Measurements from ENCODE around the gene FUT8.

FUT8 gene

DNA sequence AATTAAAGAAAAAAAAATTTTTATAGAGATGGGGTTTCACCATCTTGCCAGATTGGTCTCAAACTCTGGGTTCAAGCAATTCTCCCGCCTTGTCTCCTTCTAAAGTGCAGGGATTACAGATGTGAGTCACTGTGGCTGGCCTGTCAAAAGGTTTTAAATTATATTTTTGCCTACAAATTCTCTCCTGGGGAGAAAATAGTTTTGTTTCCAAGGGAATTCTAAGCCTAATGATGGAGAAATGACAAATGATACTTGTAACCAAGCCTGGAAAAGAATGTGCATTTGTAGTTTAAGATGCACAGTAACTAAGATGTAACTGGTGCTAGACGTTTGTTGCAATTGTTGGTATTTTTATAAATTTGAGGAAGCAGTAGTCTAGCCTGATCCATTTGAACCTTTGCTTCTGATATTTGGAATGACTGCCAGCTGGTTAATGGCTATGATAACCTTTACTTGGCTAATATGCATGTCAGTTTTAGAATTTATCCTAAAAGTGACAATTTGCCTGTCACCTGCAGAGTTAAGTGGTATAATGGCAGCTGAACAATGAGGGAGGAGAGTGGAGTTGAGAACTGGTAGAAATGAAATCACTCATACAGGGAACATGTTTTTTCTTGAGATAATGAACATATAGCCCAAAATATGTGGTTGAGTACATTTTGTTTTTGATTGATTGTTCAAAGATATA is 148.0 kb downstream of the FUT8 start:
- DNase-seq = peak; percentile 62

DNA sequence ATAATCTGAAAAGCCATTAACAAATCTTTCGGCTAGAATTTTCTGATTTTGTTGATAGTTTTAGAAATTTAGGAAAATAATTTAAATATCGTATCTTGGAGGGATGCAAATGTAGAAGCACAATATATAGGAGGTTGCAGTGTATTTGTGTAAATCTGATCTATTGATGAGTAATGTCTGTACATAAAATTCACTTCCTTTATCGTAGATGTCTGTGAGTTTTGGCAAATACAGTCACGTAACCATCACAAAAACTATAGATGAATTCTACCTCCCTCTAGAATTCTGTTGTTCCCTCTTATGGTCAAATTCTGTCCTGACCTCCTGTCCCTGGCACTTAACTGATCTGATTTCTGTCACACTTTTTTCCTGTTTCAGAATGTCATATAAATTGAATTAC is 151.8 kb downstream of the FUT8 start:
- no peak for DNase-seq

DNA sequence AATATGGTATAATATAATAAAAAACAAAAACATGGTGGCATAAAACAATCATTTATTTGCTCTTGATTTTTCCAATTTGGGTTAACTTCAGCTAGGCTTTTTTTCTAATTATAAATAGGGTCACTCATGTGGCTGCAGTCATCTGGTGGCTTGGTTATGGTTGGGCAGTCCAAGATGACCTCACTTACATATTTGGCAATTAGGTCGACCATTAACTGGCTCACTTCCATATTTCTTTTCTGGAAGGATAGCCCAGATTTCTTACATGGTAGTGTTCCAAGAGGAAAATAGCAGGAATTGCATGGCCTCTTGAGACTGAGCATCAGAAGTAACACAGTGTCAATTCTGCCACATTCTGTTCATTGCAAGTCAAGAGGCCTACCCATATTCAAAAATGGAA is 153.4 kb downstream of the FUT8 start:
- no peak for DNase-seq

DNA sequence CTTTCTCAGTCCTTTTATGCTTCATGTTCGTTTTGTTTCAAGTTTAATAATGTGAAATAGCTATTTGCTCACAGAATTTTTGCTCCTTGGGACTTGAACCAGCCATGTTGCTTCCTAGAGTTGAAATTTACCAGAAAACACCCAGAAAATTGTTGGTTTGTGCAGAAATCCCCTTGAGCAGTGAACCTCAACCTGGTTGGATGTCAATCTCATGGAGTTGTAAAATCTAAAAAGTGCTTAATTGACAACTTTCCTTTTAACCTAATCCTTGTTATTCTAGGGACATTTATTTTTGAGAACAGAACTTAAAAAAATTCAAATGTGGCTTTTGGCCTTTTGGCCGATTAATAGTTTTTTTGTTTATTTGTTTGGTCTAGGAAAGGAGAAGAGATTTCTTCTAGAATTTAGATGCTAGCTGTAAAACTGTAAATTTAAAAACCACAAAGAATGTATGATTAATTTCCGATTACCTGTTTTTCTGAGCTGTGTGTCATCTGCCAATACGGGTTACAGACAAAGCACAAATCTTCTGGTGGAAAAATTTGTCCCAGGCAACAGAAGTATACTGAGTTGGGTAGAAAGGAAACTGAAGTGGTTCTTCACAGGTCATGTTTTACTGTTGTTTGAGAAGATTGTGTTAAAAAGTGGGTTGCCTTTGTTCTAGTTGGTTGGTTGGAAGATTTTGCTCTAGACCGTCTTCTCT is 154.4 kb downstream of the FUT8 start:
- DNase-seq = no peak

DNA sequence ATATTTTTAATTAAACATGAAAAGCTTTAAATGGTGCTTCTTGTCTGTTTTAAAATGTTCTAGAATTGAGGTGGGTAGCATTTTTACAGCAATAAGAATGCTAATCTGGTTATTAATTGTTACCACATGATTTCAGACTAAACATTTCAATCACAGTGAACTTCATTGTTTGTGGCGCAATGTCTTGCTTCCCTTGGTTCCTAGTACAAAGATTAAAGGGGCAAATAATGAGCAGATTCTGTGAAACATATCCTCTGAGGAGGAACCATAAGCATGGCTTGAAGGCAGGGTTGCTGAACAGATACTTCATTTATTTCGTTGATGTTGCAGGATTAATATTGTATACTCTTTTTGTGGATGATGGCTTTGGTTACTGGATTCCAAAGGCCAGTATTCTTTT is 162.1 kb downstream of the FUT8 start:
- DNase-seq = no peak

DNA sequence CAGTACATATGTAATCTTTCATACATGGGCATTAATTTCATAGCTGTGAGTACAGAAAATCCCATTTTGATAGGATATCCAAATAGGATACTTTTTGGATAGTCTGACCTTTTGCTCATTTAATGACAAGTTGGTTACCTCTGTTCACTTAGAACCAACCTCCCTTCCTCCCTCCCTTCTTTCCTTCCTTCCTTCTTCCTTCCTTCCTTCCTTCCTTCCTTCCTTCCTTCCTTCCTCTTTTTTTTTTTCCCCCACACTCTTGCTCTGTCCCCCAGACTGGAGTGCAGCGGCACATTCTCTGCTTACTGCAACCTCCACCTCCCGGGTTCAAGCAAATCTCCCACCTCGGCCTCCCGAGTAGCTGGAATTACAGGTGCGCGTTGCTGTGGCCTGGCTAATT is 162.9 kb downstream of the FUT8 start:
- DNase-seq = no peak

DNA sequence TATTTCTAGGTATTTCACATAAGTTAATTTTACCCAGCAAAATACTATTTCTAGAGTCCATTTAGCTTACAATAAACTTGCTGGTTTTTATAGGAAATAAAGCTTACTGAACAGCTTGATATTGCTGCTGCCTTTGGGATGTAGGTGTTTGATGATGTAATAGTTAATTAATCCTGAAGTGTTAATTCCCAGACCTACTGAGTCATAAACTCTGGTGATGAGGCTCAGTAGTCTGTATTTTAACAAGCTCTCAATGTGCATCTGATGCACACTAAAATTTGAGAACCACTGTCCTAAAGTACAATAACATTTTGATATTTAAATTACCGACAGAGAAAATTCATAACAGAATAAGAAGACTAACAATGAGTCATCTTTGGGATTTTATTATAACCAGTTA is 168.4 kb downstream of the FUT8 start:
- DNase-seq = no peak

DNA sequence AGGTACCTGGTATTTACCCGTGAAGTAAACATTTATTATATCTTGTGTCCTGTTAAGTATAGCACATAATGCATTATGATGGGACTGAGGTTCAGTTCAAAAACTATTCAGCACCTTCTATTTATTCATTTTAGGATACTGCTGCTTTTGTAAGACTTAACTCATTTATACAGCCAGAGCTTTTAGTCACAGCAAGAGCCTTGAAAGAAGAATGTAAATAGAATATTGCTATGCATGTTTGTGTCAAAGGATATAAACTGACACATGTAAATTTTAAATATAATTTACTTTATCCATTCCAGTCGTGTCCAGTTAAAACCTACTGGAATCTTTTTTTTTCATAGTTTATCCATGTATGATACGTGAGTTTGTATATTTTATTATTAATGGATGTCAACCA is 168.8 kb downstream of the FUT8 start:
- DNase-seq = no peak

DNA sequence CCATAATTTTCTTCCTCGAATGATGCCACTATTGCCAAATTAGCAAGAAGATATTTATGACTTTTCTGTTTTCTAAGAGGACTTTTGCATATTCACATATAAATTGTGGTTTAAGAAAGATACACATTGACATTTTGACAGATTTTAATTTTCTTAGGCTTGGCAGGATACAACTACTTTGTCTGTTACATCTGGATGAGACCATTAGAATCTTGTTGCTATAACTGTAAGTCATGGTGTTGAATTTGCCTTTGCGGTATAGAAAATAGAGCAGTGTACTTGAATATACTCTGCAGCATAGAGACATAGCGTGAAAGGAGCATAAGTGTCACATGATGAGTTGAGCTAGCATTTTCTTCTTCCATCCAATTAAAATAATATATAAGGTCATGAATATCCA is 169.3 kb downstream of the FUT8 start:
- DNase-seq = no peak

DNA sequence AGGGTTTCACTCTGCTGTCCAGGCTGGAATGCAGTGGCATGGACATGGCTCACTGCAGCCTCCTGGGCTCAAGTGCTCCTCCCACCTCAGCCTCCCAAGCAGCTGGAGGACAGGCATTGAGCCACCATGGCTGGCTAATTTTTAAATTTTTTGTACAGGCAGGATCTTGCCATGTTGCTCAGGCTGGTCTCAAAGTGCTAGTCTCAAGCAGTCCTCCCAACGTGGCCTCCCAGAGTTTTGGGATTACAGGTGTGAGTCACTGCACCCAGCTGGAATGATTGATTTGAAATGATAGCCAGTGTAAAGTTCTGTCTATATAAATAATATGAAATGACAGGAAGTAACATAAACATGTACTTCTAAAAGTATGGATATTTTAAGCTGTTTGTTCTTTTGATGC is 172.7 kb downstream of the FUT8 start:
- no peak for DNase-seq

DNA sequence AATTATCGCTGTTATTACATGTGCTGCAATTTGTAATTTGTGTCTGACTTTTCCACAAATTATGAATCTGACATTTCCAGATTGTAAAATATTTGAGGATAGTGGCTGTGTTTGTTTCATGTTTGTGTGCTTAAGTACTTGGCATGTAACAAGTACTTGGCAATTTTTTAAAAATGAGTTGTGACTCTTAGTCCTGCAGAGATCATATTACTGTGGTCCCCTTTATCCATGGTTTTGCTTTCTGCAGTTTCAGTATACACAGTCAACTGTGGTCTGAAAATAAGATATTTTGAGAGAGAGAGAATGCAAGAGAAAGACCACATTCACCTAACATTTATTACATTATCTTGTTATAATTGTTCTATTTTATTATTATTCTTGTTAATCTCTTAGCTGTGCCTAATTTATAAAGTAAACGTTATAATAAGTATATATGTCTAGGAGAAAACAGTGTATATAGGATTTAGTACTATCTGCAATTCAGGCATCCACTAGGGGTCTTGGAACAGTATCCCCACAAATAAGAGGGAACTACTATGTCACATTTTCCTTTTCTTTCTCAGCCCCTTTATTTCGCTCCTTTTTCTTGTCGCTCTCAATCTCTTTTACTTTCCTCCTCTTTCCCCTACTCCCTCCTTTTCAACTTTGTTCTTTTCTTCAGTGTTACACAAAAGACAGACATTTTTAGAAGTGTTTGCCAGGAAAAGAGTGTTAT is 176.1 kb downstream of the FUT8 start:
- no peak for DNase-seq

DNA sequence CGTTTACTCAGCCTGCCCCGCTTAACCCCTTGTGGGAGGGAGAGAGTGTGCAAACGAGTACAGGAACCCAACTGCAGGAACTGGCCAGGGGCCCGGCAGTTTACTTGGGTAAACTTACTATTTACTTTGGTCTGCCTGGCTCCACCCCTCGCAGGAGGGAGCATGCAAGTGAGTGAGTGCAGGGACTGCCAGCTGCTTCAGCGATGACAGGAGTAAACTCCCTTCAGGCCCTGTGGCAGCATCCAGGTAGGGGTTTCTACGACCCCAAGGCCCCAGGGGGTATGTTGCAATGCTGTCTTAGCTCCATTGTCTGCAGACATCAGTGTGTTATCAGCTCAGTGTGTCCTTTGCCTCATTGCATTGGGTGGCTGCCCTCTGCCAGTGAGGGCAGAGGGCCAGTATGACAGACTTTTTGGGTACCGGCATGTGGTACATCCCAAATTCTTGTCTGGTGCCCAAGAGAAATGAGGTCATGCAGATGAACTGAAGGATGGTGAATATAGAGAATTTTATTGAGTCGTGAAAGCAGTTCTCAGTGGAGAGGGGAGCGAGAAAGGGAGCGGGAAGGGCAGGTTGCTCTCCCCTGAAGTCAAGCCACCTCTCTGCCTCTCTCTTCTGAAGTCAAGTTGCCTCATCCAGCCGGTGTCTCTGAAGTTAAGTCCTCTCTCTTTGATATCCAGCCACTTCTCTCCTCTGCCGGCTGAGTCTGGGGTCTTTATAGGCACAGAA is 181.8 kb downstream of the FUT8 start:
- no peak for DNase-seq

DNA sequence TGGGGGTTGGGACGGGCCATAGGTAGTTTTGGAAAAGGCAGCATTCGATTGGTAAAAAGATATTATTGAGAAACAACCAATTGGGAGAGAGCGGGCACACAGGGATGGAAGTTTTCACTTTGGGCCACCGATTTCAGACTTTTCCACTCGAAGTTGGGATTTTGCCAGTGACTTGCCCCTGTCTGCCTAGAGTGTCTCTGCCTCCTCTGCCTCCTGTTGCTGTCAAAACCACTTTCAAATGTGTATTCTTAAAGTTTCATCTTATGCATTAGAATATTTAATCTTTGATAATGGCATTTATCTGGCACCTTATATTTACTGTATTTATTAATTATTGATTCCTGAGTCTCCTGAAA is 182.3 kb downstream of the FUT8 start:
- DNase-seq = no peak

DNA sequence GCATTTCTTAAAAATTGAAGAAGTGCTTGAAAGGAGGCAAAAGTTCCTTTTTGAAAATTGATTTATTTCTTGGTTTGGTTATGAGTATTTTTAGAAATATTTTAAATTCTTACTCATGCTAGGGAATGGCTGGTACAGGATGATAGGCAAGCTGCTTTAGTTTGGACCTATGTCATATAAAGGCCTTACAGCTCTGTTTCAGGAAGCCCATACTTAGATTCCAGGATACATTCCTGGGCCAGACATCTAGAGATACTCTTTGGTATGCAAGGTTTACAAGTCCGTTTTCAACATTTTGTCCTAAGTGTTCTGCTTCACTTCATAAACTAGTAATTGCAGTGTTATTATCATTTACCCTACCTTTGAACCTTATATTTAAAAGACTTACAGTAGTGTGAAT is 186.8 kb downstream of the FUT8 start:
- no peak for DNase-seq

DNA sequence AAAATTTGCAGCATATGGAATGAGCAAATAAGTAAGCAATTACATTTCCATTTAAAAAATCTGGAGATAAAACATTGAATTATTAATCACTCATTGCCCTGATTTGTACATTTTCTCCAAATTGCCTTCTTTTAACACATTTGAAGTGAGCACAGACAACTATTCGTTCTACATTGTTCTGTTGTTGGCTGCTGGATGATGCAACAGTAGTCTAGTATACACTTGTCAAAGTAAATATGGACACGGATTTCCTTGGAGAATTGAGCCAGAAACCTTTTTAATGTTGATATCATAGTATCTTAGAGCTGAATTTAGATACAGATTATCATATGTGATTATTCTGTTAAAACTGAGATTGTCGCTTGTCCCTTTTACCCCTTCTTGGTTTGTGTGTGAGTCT is 188.2 kb downstream of the FUT8 start:
- DNase-seq = no peak

DNA sequence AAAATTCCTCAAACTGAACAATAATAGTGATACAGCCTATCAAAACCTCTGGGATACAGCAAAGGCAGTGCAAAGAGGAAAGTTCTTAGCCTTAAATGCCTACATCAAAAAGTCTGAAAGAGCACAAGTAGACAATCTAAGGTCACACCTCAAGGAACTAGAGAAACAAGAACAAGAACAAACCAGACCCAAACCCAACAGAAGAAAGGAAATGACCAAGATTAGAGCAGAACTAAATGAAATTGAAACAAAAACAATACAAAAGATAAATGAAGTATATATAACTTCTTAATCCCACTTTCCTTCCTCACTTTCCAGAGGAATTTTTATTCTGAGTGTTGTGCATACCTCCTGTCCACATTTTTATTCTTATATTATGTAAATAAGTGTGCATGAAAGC is 192.0 kb downstream of the FUT8 start:
- no peak for DNase-seq

DNA sequence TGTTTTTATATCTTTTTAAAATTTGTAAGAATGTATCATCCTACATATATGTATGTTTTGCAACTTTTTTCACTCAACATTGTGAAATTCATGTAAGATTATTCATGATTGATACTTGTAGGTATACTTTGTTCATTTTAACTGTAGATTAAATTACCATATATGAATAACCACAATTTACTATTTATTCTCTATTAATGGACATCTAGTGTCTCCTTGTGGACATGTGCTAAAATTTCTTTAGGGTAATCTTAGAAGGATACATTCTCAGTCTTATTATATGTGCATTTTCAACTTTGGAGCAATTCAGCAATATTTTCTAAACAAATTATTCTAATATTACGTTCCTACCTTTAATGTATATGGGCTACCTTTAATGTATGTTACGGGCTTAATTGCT is 192.4 kb downstream of the FUT8 start:
- DNase-seq = no peak

DNA sequence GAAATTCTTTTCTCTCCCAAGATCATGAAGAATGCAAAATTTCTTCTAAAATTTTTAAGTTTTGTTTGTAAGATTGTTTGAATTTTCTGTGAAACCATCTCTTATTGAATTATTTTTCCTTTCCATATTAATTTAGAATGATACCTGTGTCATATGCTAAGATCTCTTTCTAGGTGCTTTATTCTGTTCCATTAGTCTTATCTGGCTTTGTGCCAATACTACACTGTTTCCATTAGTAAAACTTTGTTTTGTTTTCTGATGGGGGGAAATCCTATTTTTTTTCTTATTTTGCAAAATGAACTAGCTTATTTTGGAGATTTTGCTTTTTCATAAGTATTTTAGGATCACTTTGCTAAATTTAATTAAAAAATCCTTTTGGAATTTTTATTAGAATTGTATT is 193.9 kb downstream of the FUT8 start:
- DNase-seq = no peak

DNA sequence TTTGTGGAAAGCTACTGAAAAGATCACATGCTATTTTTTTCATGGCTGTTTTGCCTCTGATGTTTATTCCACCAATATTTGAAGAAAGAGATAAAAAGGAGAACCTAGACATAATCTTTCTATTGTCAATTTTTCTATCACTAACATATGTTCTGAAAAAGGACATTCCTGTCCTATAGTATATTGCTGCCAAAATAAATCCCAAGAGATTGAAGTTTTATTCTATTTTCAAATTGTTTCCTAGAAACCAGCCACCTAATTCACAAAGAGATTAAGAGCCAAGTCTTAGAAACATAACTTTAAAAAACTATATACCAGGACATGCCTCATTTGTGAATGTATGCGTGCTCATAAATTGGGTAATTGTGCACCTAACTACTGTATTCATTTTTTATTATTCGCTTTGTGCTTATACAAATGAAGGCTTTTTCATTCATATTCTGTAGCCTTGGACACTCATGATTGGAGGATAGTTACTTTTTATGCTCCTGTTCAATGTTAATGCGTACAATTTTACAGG is 200.7 kb downstream of the FUT8 start:
- DNase-seq = no peak

DNA sequence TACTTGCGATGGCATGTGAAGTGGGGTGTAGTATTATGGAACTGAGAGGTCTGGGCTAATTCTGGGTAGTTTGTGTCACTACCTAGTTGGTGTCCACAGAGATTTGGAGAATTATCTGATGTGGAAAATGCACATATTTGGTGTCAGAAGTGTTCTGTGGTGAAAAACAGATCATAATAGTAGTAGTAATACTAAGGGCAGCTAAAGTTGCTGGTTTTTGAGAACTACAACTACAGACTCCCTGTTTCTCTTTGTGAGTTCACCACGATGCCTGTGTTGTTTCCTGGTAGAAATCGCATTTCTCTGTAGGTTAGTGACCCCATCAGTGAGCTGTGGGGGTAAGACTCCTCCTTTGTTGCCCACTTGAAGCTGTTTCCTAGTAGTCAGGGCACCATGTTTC is 206.5 kb downstream of the FUT8 start:
- DNase-seq = no peak

DNA sequence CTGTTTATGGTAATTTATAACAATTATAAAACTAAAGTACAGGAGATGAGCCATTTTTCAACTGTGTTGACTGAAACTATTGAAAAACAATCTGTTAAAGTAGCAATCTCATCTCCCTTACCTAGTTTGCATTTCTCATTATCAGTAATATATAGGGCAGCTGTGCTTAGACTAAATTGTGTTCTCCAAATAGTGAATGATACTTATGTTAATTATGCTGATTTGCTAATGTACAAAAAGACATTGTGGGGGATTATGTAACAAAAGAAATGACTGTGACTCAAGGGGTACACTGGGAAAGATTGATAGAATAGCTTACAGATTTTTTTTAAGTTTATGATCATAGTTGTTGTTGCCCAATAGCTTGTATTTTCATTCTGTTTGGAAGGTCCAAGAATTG is 207.7 kb downstream of the FUT8 start:
- no peak for DNase-seq

DNA sequence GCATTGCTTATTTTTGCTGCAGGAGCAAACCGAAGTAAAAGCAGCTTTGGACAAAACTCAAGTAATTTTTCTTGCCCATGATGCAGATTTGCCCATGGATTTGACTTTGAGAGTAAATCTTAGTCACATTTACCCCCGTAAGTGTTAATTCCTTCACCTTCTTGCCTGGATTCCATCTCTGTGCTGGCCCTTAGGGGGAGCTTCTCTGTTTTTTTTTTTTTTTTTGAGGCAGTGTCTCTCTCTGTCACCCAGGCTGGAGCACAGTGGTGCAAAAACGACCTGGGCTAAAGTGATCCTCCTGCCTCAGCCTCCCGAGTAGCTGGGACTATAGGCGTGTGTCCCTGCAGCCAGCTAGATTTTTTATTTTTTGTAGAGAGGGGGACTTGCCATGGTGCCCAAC is 210.2 kb downstream of the FUT8 start:
- no peak for DNase-seq

DNA sequence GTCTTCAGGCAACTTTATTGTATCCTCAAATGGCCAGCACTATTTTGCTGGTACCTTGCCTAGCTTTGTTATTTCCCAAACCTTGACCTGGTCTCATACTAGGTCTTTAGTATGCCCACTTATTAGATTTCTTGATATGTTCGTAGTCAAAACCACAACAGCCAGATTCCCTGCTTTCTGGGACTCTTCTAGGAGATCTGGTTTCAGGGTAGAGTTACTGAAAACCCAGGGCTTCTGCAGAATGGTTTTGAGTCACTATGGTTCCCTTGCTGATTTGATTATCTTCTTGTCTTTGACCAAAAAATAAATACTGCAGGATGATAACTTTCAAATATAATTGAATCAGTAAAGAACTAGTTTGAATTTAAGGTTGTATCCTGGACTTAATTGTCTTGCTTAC is 211.2 kb downstream of the FUT8 start:
- no peak for DNase-seq

DNA sequence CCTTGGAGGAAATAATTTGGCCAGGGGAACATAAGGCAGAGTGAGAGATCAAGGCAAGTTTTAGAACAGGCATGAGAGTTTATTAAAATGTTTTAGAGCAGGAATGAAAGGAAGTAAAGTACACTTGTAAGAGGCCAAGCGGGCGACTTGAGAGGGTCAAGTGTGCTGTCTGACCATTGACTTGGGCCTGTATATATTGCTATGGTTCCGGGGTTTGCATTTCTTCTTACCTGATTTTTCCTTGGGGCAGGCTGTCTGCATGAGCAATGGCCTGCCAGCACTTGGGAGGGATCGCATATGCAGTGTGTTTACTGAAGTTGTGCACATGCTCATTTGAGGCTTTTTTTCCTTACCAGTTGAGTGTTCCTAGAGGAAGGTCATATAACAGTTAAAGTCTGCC is 214.8 kb downstream of the FUT8 start:
- DNase-seq = no peak
